NCI-H2029 (cell line): ENCODE data around the gene ARPC1A.
"Not testable (repeated sequence)": the region's sequence is repeated elsewhere in the genome, so short reads cannot be mapped to it uniquely, and the experiment has no call there.

Experiments
- DNase-seq: peaks from one replicate; lab custom pipeline; 2025; lab: John Stamatoyannopoulos, UW

ARPC1A gene

GRCh38 chr7:99371376-99371920 is 45.8 kb downstream of the ARPC1A start:
- DNase-seq, result no peak

GRCh38 chr7:99372275-99373090 is 46.8 kb downstream of the ARPC1A start:
- DNase-seq, result peak; percentile 30

GRCh38 chr7:99373091-99374066 is 47.7 kb downstream of the ARPC1A start:
- no peak for DNase-seq

GRCh38 chr7:99374111-99375064 is 48.7 kb downstream of the ARPC1A start, which contains the start of gene ARPC1B:
ARPC1B (plus strand) TSS chr7:99374730; CDS start chr7:99385715, 10,985 bp downstream.
- DNase-seq, result peak; percentile 73

GRCh38 chr7:99375070-99375807 is 49.5 kb downstream of the ARPC1A start:
- DNase-seq, result peak; percentile 52

GRCh38 chr7:99379043-99379577 is 53.4 kb downstream of the ARPC1A start:
- no peak for DNase-seq

- DNase-seq, result not testable (repeated sequence)
Observed at GRCh38 chr7:99379693-99380031, 54.0 kb downstream of the ARPC1A start.

GRCh38 chr7:99380032-99380822 is 54.5 kb downstream of the ARPC1A start:
- DNase-seq, result no peak

GRCh38 chr7:99380823-99381663 is 55.3 kb downstream of the ARPC1A start:
- DNase-seq, result no peak

- DNase-seq, result no peak
Observed at GRCh38 chr7:99381664-99382075, 56.0 kb downstream of the ARPC1A start.

- DNase-seq, result no peak
Observed at GRCh38 chr7:99383203-99383602, 57.5 kb downstream of the ARPC1A start.

GRCh38 chr7:99383791-99384370 is 58.2 kb downstream of the ARPC1A start:
- no peak for DNase-seq

- no peak for DNase-seq
Observed at GRCh38 chr7:99384523-99384922, 58.8 kb downstream of the ARPC1A start.

- no peak for DNase-seq
Observed at GRCh38 chr7:99385564-99385963, 59.9 kb downstream of the ARPC1A start.

GRCh38 chr7:99386584-99387238 is 61.0 kb downstream of the ARPC1A start:
- DNase-seq, result no peak

GRCh38 chr7:99387239-99387635 is 61.5 kb downstream of the ARPC1A start:
- DNase-seq, result not testable (repeated sequence)

- no peak for DNase-seq
Observed at GRCh38 chr7:99387912-99388311, 62.2 kb downstream of the ARPC1A start.

- no peak for DNase-seq
Observed at GRCh38 chr7:99389772-99390171, 64.1 kb downstream of the ARPC1A start.
